SK-N-SH (cell line): ENCODE measurements around the gene FGGY. TPM values are rescaled to one million over a fixed set of nuclear protein-coding genes. Genes with fewer than 3 reads are reported as not detected.

Experiments used
- CTCF ChIA-PET: fragments of 300-600, 350-600 bp; formaldehyde crosslinking; extraction: SDS; loops from one replicate; lab custom pipeline; 2021; lab: Yijun Ruan, JAX
- POLR2A ChIA-PET: fragments of 350-600 bp; sonication (Branson Sonifier 250); formaldehyde crosslinking; extraction: SDS; loops from one replicate; lab custom pipeline; 2020; ENCODE audit warnings: antibody characterized with exemption, inconsistent platforms; lab: Yijun Ruan, JAX
- DNase-seq: peaks from one replicate; pipeline ENCODE4 v3.0.0; 2012
- H2AFZ ChIP-seq: fragments of 200-600 bp; sonication (generic); 2 replicates; pipeline ENCODE4 v1.8.1; 2016; ENCODE audit warnings: antibody characterized with exemption, mild to moderate bottlenecking, low read depth
- H3F3A ChIP-seq: fragments of 200-600 bp; sonication (generic); replicated peaks from 2 replicates; pipeline ENCODE3; 2016; ENCODE audit warnings: antibody characterized with exemption, mild to moderate bottlenecking; ENCODE audit not compliant: insufficient read depth
- H3K27ac ChIP-seq, 2 experiments: fragments of 200-500 bp in 1 of 2; fragments of 200-600 bp in 1 of 2; sonication (Bioruptor generic) in 1 of 2; sonication (generic), shearing (Covaris generic) in 1 of 2; 2 replicates each; pipeline versions ENCODE4 v1.5.1 to v1.6.1; 2014 to 2016; ENCODE audit warnings: low read depth in 2 of 2, inconsistent platforms in 1 of 2, low read length in 1 of 2, mild to moderate bottlenecking in 1 of 2, mixed read lengths in 1 of 2
- H3K27me3 ChIP-seq: fragments of 200-600 bp; sonication (generic), shearing (Covaris generic); 2 replicates; pipeline ENCODE4 v1.6.1; 2016; ENCODE audit warnings: mixed run types; ENCODE audit not compliant: insufficient read depth
- H3K36me3 ChIP-seq, 2 experiments: fragments of 200-500 bp in 1 of 2; fragments of 200-600 bp in 1 of 2; sonication (Bioruptor generic) in 1 of 2; sonication (generic) in 1 of 2; replicated peaks in 1 of 2; 2 replicates each; pipeline versions ENCODE3 to v1.5.1; 2014 to 2016; ENCODE audit warnings: low read length in 1 of 2, mild to moderate bottlenecking in 1 of 2; ENCODE audit not compliant: insufficient read depth in 2 of 2, control insufficient read depth in 1 of 2
- H3K4me1 ChIP-seq, 2 experiments: fragments of 200-500 bp in 1 of 2; fragments of 200-600 bp in 1 of 2; sonication (Bioruptor generic) in 1 of 2; sonication (generic), shearing (Covaris generic) in 1 of 2; 2 replicates each; pipeline versions ENCODE4 v1.5.1 to v1.6.1; 2014 to 2016; ENCODE audit warnings: low read depth in 1 of 2, low read length in 1 of 2, mixed run types in 1 of 2; ENCODE audit not compliant: insufficient read depth in 2 of 2, control insufficient read depth in 1 of 2
- H3K4me2 ChIP-seq: fragments of 200-600 bp; sonication (generic), shearing (Covaris generic); 2 replicates; pipeline ENCODE4 v1.6.1; 2017; ENCODE audit warnings: mixed run types
- H3K4me3 ChIP-seq, 2 experiments: fragments of 200-500 bp in 1 of 2; fragments of 200-600 bp in 1 of 2; sonication (Bioruptor generic) in 1 of 2; sonication (generic), shearing (Covaris generic) in 1 of 2; 2 replicates each; pipeline versions ENCODE4 v1.5.1 to v1.8.1; 2014 to 2016; ENCODE audit warnings: low read depth in 2 of 2, inconsistent platforms in 1 of 2, low read length in 1 of 2, mild to moderate bottlenecking in 1 of 2, mixed read lengths in 1 of 2, moderate library complexity in 1 of 2
- H3K79me2 ChIP-seq: fragments of 200-600 bp; sonication (generic); 2 replicates; pipeline ENCODE4 v1.8.1; 2017; ENCODE audit warnings: mild to moderate bottlenecking; ENCODE audit not compliant: insufficient read depth
- H3K9ac ChIP-seq: fragments of 200-600 bp; sonication (generic); 2 replicates; pipeline ENCODE4 v1.6.1; 2017; ENCODE audit warnings: mixed run types
- H3K9me2 ChIP-seq: fragments of 200-600 bp; sonication (generic); 2 replicates; pipeline ENCODE4 v1.6.1; 2017; ENCODE audit warnings: mixed run types
- H3K9me3 ChIP-seq: fragments of 200-600 bp; sonication (generic); 2 replicates; pipeline ENCODE4 v1.6.1; 2017; ENCODE audit warnings: mixed run types, mild to moderate bottlenecking, moderate library complexity
- H4K20me1 ChIP-seq: fragments of 200-600 bp; sonication (generic); 2 replicates; pipeline ENCODE4 v1.6.1; 2017; ENCODE audit warnings: mild to moderate bottlenecking, mixed run types; ENCODE audit not compliant: insufficient read depth
- CTCF ChIP-seq: fragments of 200-600 bp; sonication (generic); IDR thresholded peaks from 2 replicates; pipeline ENCODE4 v1.6.1; 2017; ENCODE audit warnings: antibody characterized with exemption, mild to moderate bottlenecking, moderate library complexity
- ELF1 ChIP-seq: IDR thresholded peaks from 2 replicates; pipeline ENCODE4 v1.4.0; 2012
- GABPA ChIP-seq: IDR thresholded peaks from 2 replicates; pipeline ENCODE4 v1.4.0; 2012; ENCODE audit warnings: low read depth, mild to moderate bottlenecking
- MEF2A ChIP-seq: IDR thresholded peaks from 2 replicates; pipeline ENCODE4 v1.4.0; 2012; ENCODE audit warnings: low read depth, borderline replicate concordance
- NRF1 ChIP-seq: IDR thresholded peaks from 2 replicates; pipeline ENCODE4 v1.6.1; 2012; ENCODE audit warnings: low read depth, mild to moderate bottlenecking, low read length
- POLR2AphosphoS5 ChIP-seq: IDR thresholded peaks from 2 replicates; pipeline ENCODE4 v1.6.1; 2012; ENCODE audit warnings: low read depth, low read length
- RAD21 ChIP-seq: IDR thresholded peaks from 2 replicates; pipeline ENCODE4 v1.6.1; 2012; ENCODE audit warnings: mild to moderate bottlenecking, low read length
- RFX5 ChIP-seq: IDR thresholded peaks from 2 replicates; pipeline ENCODE4 v1.6.1; 2012; ENCODE audit warnings: mild to moderate bottlenecking, improper control_type of control experiment, low read length
- RXRA ChIP-seq: IDR thresholded peaks from 2 replicates; pipeline ENCODE4 v1.4.0; 2012; ENCODE audit warnings: low read depth, mild to moderate bottlenecking, borderline replicate concordance
- SIN3A ChIP-seq: IDR thresholded peaks from 2 replicates; pipeline ENCODE4 v1.6.1; 2012; ENCODE audit warnings: low read depth, mild to moderate bottlenecking, low read length, moderate library complexity, borderline replicate concordance
- SMC3 ChIP-seq: IDR thresholded peaks from 2 replicates; pipeline ENCODE4 v1.6.1; 2012; ENCODE audit warnings: low read depth, low read length, improper control_type of control experiment
- TEAD4 ChIP-seq: IDR thresholded peaks from 2 replicates; pipeline ENCODE4 v1.4.0; 2012; ENCODE audit warnings: mild to moderate bottlenecking, borderline replicate concordance; ENCODE audit not compliant: insufficient read depth
- USF1 ChIP-seq: IDR thresholded peaks from 2 replicates; pipeline ENCODE4 v1.4.0; 2012; ENCODE audit warnings: low read depth, borderline replicate concordance
- WGBS: methylation state at CpG from one replicate; pipeline ENCODE4 v1.1.6; 2017; ENCODE audit warnings: low lambda C conversion rate; 5-methylcytosine and 5-hydroxymethylcytosine counted together
- polyA plus RNA-seq, 3 experiments: library from polyadenylated mRNA; depleted of rRNA; stranded (reverse); fragments of >200 nt; gene quantifications; 2 replicates each; pipeline ENCODE4 v1.2.3, GENCODE V29; 2012
- TF ChIP-seq, protein P1 (sequence below): IDR thresholded peaks from 2 replicates; pipeline ENCODE4 v1.6.1; 2012; ENCODE audit warnings: mild to moderate bottlenecking, low read depth, low read length, moderate library complexity

Gene FGGY
- polyA plus RNA-seq, 1 of the 3 experiments (the other 2 are of a cell fraction) = 10.3 TPM

DNA sequence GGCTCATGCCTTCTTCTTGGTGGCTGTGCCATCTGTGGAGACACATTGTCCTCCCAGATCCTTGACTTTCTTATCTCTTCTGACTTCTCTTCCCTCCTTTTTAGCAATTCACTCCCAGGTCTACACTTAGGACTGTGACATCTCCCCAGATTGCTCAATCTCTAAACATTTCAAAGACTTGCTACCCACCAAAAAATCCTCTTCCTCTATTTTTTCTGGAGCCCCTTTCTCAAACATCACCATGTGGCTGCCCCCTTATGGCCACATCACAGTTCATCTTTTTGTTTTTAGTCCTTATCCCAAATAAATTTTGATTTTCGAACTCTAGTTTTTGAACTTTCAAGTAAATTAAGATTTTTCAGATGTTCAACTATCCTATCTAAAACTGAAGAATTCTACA, 369.2 kb downstream of the FGGY start:
- H4K20me1 ChIP-seq = no peaks in the 10 kb centered on the region
- H3K27ac ChIP-seq = no peak overlapping the region
- no peak overlapping the region for H3K9ac ChIP-seq
- ChIA-PET CTCF (no interaction called here), POLR2A (no interaction called here)
- H2AFZ ChIP-seq = no peak overlapping the region
- no peak overlapping the region for H3K4me3 ChIP-seq
- no peaks in the 10 kb centered on the region for H3K9me2 ChIP-seq
- WGBS = 90% methylated on average over 1 of the region's 1 CpG
- no peak overlapping the region for H3K4me2 ChIP-seq
- no peak for DNase-seq
- no peaks in the 10 kb centered on the region for H3K27me3 ChIP-seq
- no peaks in the 10 kb centered on the region for H3K9me3 ChIP-seq
- TF ChIP-seq NRF1 (no peak), ELF1 (no peak), RAD21 (peak; percentile 37; the same call in 1 of the 2 replicates), USF1 (no peak), MEF2A (no peak), CTCF (peak; percentile 24; the same call in 1 of the 2 replicates), RXRA (no peak), RFX5 (no peak), SMC3 (no peak), SIN3A (no peak)
- TF ChIP-seq, all 33 proteins: peak for 2
- Histone ChIP-seq H3F3A (peaks cover 11% of the 10 kb centered on the region), H3K4me1 (peaks cover 0 to 12% of the 10 kb centered on the region in 2 experiments; a peak in 3 of 4 replicates), H3K36me3 (no peaks in the 10 kb centered on the region), H3K79me2 (no peaks in the 10 kb centered on the region; the same call in 1 of the 2 replicates)

- Histone ChIP-seq H3K27ac (no peak overlapping the region), H3K36me3 (no peaks in the 10 kb centered on the region), H3K9me3 (no peaks in the 10 kb centered on the region), H3F3A (peaks cover 11% of the 10 kb centered on the region), H3K27me3 (no peaks in the 10 kb centered on the region)
- CTCF ChIA-PET = no interaction called here
- WGBS = 97% methylated on average over 3 of the region's 3 CpGs
- no peak for DNase-seq
- TF ChIP-seq RAD21 (no peak), TEAD4 (no peak), RXRA (no peak), GABPA (no peak), POLR2AphosphoS5 (no peak)
- TF ChIP-seq, protein P1, sequence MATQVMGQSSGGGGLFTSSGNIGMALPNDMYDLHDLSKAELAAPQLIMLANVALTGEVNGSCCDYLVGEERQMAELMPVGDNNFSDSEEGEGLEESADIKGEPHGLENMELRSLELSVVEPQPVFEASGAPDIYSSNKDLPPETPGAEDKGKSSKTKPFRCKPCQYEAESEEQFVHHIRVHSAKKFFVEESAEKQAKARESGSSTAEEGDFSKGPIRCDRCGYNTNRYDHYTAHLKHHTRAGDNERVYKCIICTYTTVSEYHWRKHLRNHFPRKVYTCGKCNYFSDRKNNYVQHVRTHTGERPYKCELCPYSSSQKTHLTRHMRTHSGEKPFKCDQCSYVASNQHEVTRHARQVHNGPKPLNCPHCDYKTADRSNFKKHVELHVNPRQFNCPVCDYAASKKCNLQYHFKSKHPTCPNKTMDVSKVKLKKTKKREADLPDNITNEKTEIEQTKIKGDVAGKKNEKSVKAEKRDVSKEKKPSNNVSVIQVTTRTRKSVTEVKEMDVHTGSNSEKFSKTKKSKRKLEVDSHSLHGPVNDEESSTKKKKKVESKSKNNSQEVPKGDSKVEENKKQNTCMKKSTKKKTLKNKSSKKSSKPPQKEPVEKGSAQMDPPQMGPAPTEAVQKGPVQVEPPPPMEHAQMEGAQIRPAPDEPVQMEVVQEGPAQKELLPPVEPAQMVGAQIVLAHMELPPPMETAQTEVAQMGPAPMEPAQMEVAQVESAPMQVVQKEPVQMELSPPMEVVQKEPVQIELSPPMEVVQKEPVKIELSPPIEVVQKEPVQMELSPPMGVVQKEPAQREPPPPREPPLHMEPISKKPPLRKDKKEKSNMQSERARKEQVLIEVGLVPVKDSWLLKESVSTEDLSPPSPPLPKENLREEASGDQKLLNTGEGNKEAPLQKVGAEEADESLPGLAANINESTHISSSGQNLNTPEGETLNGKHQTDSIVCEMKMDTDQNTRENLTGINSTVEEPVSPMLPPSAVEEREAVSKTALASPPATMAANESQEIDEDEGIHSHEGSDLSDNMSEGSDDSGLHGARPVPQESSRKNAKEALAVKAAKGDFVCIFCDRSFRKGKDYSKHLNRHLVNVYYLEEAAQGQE = no peak
- TF ChIP-seq, all 33 proteins: peak for 0
- no peak overlapping the region for H2AFZ ChIP-seq
- H3K9ac ChIP-seq = no peak overlapping the region
- POLR2A ChIA-PET = no interaction called here
- H3K79me2 ChIP-seq = no peaks in the 10 kb centered on the region; the same call in 1 of the 2 replicates
- no peaks in the 10 kb centered on the region for H4K20me1 ChIP-seq
- no peak overlapping the region for H3K4me2 ChIP-seq
- no peak overlapping the region for H3K4me3 ChIP-seq
- H3K4me1 ChIP-seq = peaks cover 0 to 12% of the 10 kb centered on the region in 2 experiments; a peak in 3 of 4 replicates
- no peaks in the 10 kb centered on the region for H3K9me2 ChIP-seq
These were observed 370.1 kb downstream of the FGGY start for GRCh38 chr1:59667020-59667419.
